HG03175 (cell line): ENCODE results near the gene HYKK.
"Not testable (repeated sequence)": the region's sequence is repeated elsewhere in the genome, so short reads cannot be mapped to it uniquely, and the experiment has no call there.

ENCODE experiments used
- ATAC-seq: cut with Tn5 transposase; IDR thresholded peaks from one replicate; pipeline ENCODE4 v1.9.1; 2021; ENCODE audit warnings: mild to moderate bottlenecking, moderate library complexity; ENCODE audit not compliant: unreplicated experiment

Gene HYKK, protein sequence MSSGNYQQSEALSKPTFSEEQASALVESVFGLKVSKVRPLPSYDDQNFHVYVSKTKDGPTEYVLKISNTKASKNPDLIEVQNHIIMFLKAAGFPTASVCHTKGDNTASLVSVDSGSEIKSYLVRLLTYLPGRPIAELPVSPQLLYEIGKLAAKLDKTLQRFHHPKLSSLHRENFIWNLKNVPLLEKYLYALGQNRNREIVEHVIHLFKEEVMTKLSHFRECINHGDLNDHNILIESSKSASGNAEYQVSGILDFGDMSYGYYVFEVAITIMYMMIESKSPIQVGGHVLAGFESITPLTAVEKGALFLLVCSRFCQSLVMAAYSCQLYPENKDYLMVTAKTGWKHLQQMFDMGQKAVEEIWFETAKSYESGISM

DNA sequence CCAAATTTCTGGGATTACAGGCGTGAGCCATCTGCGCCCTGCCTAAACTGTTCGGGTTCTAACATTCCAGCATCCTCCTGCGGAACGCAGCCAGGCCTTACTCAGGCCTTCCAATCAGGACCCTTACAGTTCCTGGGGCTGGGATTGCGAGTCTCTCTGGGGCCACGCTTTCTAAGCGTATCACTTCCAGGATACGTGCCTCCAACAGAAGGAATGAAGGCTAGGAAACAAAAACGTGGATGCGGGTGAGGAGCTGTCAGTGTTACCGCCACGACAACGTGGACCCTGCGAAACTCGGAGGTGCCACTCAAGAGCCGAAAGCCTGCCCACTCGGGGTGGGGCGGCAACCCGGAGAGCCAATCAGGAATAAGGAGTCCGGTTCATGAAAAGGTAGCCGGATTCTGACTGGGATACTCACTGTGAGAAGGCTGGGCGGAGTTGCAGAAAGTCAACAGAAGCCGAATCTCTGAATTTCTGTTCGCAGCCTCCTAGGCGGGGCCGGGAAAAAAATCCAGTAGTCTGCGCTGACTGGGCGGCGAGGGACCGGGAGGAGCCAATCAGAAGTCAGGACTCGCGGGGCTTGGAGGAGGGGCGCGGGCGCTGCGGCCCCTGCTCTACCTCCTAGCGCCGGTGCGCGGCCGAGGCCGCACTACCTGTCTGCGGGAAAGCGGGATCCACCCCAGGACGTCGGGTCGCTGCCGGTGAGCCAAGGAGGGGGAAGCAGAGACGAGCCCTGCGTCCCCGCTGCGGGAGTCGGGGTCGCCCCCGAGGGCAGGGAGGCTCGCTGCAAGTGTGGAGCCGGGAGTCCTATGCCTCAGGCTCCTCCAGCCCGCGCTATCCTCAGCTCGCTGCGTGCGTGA is at the start of gene HYKK:
TSS of gene HYKK (plus strand) at position 607 of the 860 bp plus-strand sequence. CDS start 5,512 bp downstream, outside the sequence.
- ATAC-seq: peak; percentile 91

DNA sequence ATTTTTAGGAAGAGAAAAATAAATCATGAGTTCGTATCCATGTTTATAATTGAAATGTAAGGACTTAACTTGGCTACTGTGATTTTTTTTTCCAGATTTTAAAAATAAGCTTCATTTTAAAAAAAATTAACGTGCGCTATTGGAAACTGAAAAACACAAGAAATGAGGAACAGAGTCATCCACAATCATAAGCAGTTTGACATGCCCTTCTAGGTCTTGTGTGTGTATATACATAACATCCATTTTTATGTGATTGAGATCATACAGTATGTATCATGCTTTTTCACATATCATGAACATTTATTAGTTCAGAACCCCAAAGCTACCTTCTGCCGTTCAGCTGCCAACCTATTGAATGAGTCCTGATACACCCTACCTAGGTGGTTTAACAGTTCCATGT is 46.6 kb upstream of the HYKK start:
- ATAC-seq: no peak

DNA sequence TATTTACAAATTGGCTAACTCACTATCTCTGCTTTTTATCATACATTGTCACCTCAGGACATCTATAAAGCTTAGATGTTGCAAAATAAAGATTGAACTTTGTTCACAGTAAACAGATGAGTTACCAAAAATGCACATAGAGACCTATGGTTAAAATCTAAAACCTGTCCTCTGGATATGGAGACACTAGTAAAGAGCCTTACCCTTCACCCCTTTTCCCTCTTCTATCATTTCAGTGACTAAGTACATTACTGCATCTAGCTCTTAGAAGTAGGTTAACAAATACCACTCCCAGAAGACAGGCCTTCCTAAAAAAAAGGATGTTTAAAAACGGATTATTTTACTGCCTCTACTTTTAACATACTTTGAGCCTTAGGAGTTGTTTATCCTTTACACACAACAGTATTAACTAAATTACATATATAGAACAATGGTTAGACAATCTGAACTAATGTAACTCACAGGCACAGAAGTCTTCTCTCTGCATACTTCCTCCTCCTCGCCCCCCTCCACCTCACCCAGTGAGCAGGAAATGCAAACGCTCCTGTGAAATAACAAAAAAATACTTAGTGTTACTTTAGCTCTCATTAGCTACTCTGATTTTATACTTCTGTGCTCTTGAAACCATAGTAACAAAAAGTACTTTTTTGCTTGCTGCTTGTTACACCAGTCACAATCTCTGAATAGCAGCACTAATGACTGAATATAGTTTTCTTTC is 46.0 kb upstream of the HYKK start:
- ATAC-seq: no peak

DNA sequence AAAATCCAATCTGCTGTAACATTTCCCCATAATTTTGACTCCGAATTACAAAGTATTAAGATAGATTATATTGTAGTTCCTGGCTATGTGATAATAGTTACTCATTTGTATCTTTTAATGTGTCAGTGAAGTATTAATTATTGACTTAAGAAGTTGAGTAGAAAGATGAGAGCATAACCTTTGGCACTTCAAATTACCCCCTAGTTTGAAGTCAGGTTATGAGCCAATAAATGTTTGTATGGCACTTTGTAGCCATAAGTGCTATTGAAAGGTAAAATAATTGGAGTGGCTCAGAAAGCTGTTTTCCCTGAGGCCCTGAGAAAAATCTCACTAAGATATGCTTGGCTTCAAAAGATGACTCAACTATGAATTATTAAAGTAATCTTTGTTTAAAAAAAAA is 38.3 kb upstream of the HYKK start:
- ATAC-seq: no peak

DNA sequence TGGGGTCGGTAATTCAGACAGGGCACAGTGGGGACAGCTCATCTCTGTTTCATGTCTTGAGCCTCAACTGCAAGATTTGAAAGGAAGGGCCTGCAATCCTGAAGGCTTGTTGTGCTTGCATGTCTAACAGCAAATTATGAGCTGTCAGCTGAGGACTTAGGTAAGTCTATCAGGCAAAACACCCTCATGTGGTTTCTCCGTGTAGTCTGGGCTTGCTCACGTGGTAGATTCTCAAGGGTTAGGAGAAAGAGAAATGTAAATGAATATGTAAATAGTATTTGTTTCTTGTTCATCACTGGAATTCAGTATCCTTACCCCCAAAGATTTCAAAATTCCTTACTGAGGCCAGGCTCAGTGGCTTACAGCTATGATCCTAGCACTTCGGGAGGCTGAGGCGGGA is 30.1 kb upstream of the HYKK start:
- no peak for ATAC-seq

DNA sequence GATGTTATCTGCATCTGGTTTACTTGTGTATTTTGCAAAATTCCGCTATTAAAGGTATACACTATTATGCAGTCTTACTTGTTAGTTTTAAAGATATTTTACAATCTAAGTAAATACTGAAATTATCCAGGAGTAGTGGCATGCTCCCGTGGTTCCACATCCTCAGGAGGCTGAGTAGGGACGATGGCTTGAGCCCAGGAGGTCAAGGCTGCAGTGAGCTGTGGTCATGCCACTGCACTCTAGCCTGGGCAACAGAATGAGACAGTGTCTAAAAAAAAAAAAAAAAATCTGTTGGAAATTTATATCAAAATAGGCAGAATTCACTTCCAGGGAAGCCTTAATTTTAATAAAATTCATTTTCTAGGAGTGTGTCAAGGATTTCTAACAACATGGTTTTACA is 27.7 kb upstream of the HYKK start:
- ATAC-seq: no peak

DNA sequence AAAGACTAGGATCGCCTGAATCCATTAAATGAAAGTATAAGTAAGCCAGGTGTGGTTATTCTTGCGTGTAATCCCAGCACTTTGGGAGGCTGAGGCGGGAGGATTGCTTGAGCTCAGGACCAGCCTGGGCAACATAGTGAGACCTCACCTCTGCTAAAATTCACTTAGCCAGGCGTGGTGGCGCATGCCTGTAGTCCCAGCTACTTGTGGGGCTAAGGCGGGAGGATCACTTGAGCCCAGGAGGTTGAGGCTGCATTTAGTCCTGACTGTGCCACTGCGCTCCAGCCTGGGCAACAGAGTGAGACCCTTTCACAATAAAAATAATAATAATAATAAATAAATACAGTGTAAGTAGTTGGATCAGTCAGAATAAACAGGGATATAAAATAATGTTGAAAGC is 25.5 kb upstream of the HYKK start:
- no peak for ATAC-seq

DNA sequence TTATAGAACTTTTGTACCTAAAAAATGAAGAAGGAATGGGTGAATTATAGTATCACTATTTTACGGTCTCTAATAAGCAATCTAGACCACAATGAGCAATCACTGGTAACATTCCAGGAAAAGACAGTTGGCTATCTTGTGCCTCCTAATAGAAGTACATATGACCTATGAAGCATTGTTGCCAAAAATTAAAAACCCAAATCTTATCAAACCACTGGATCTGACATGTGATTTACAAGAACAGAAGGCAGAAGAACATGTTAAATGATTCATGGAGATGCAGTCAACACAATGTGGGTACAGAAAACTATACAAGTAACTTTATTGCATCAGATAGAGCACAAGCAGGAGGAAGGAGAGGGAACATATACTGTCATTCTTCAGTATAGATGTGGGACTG is 14.5 kb upstream of the HYKK start:
- ATAC-seq: no peak

DNA sequence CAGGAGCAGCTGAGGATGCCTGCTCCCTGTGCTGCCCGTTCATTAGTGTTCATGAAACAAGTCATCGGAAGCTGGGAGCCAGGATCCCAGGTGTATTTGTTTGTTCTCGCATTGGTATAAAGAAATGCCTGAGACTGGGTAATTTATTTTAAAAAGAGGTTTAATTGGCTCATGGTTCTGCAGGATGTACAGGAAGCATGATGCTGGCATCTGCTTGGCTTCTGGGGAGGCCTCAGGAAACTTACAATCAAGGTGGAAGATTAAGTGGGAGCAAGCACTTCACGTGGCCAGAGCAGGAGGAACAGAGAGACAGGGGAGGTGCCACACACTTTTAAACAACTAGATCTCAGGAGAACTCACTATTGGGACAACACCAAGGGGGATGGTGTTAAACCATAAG is 5.5 kb upstream of the HYKK start:
- no peak for ATAC-seq

DNA sequence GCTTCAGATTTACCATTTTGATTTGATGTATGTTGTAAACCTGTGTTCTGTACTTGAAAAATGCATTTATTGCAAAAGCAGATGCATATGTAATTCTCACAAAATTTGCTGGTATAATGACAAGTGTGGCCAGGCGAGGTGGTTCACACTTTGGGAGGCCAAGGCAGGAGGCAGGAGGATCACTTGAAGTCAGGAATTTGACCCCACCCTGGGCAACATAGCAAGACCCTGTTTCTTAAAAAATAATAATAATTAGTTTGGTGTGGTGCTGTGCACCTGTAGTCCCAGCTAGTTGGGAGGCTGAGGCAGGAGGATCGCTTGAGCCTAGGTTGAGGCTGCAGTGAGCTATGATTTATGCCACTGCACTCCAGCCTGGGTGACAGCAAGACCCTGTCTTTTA is 4.7 kb upstream of the HYKK start:
- no peak for ATAC-seq

DNA sequence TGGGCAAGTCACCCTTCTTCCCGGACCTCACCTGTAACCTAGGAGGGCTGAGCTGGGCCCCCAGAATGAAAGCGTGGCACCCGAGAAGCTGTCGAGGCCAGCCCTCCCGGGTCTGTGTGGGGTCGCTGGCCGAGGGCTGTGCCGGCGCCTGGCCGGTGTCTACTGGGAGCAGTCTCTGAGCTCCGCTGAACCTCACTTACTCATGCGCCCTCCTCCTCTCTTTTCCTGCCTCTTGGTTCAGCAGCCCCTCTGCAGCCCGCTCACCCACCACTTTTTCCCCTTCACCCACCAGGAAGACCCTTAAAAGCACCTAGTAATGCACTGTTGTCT is 419 bp downstream of the HYKK start:
- ATAC-seq: no peak

DNA sequence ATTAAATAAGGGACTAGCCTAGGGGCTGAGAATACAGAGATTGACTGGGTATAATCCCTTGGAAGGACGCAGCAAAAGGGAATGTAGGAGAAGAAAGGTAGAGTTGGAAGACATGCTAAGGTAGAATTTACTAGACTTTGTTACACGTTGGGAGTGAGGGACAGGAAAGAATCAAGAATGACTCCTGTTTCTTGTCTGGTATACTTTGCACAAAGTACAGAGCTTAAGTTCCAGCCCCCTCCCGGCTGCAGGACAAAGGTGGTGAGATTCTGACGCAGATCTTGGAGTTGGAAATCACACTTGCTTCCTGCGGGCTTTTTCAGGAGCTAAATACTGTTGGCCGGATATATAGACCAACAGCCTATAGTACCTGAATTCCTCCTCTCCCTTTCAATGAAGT is 895 bp downstream of the HYKK start:
- ATAC-seq: no peak

DNA sequence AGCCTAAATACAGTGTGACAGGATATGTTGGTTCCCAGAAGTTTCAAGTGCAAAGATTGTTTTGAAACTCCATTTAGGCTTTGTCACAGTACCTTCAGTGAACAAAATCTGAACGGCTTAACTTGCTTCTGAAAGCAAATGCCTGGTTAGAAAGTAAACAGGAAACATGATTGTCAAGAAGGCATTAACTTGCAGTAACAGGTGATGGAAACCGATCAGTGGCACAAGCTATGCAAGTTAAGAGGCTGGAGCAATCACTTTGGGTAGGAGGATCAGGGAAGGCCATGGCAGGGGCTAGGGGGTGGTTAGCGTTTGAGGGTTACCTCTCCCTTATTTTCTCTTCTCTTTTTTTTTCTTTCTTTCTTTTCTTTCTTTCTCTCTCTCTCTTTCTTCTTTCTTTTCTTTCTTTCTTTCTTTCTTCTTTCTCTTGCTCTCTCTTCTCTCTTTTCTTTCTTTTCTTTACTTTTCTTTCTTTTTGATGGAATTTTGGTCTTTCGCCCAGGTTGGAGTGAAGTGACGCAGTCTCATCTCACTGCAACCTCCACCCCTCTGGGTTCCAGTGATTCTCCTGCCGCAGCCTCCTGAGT is 2.4 kb downstream of the HYKK start:
- no peak for ATAC-seq

DNA sequence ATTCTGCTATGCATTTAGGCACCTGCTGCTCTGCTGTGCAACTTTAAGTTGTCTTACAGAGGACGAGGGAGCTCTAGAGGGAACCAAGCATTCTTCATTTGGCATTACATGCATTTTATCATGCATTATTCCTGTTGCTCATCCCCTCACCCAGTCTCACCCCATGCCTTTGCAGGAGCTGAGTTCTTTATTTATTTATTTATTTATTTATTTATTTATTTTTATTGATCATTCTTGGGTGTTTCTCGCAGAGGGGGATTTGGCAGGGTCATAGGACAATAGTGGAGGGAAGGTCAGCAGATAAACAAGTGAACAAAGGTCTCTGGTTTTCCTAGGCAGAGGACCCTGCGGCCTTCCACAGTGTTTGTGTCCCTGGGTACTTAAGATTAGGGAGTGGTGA is 12.7 kb downstream of the HYKK start:
- ATAC-seq: not testable (repeated sequence)

DNA sequence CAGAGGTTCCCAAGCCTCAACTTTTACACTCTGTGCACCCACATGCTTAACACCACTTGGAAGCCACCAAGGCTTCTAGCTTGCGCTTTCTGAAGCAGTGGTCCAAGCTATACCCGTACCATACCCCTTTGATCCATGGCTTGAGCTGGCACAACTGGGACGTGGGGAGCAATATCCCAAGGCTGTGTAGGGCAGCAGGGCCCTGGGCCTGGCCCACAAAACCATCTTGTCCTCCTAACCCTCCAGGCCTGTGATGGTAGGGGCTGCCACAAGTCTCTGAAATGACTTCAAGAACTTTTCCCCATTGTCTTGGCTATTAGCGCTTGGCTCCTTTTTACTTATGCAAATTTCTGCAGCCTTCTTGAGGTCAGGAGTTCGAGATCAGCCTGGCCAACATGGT is 16.9 kb downstream of the HYKK start:
- ATAC-seq: no peak

DNA sequence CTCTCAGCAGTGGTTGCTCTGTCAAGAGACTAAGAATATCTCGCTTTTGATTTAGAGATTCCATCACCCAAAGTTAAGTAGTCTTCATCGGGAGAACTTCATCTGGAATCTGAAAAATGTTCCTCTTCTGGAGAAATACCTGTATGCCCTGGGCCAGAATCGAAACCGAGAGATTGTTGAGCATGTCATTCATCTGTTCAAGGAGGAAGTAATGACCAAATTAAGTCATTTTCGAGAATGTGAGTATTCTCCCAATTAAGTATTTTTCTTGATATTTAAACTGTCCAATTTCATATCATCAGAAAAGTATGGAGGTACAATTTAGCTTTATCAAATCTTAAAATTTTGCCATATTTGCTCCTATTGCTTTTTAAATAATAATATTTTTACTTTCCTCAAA is 19.9 kb downstream of the HYKK start:
- ATAC-seq: no peak

DNA sequence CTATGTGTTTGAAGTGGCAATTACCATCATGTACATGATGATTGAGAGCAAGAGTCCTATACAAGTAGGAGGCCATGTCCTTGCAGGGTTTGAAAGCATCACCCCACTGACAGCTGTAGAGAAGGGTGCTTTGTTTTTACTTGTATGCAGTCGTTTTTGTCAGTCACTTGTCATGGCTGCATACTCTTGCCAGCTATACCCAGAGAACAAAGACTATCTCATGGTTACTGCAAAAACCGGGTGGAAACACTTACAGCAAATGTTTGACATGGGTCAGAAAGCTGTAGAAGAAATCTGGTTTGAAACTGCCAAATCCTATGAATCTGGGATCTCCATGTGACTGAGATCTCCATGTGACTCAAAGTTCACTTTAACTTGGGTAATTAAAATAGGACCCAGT is 26.0 kb downstream of the HYKK start:
- ATAC-seq: no peak

DNA sequence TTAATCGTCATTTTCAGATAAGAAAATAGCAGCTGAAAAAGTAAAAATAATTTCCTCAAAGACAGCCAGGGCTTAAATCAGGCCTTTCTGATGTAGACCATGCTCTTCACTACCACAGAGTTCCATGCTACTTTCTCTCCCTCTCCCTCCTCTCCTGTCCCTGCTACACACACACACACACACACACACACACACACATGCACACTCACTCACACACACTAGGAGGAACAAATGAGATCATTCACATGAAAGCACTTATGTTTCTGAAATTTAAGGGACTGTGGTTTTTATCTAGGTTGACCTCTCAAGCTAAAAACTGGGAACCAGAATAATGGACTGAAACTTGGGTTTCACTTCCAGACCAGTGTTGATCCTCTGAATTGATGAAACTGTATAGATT is 28.8 kb downstream of the HYKK start:
- no peak for ATAC-seq

DNA sequence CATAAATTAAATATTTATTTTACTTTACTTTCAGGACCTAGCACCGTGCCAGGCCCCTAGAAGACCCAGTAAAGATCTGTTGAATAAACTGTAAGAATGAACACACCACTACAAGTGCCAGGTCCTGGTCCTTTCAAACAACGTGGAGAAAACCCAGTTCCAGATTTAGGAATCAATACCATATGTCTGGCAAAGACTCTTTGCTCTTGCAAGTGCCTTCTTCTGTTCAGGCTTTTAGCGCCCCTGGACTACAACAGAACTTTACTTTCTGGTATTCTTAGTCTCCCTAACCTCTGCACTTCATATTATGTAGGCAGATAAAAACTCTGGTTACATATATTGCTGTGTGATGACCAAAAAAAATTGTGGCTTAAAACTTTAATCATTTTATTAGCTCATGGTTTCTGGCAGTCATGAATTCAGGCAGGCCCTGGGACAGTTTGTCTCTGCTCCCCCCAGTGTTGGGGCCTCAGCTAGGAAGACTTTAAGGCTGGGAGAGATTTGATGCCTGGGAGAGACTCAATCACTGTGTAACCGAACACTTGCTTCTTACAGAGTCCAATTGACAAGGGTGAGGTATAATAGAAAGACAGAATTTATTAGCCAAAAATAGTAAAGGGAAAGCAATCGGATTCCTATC is 30.0 kb downstream of the HYKK start:
- no peak for ATAC-seq

DNA sequence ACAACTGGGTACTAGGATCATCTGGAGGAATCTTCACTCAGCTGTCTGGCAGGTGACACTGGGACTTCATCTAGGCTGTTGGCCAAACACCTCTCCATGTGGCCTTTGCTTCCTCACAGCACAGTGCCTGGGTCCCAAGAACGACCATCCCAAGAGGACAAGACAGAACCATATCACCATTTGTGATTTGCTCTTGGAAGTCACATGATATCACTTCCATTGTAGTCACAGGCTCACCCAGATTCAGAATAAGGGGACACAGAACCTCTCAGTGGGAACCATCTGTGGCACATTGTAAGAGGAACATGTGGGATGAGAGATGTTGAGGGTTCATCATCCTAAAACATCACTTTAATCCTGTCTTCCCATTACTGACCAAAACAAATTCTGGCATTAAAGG is 31.0 kb downstream of the HYKK start:
- no peak for ATAC-seq
